Breast epithelium (tissue), 3 donors: Measurements from ENCODE around the gene SAT1.

Source experiments
- POLR2A ChIP-seq: fragments of 450-650 bp; IDR thresholded peaks from one replicate; pipeline ENCODE4 v1.6.1; 2016; ENCODE audit warnings: antibody characterized with exemption, mild to moderate bottlenecking, moderate library complexity
- TF ChIP-seq, protein P1 (sequence below), 3 donors: fragments of 450-650 bp; IDR thresholded peaks; one replicate each; pipeline ENCODE4 v1.5.1; 2016 to 2017; ENCODE audit warnings: antibody characterized with exemption in 3 of 3, mild to moderate bottlenecking in 3 of 3, moderate library complexity in 3 of 3

DNA sequence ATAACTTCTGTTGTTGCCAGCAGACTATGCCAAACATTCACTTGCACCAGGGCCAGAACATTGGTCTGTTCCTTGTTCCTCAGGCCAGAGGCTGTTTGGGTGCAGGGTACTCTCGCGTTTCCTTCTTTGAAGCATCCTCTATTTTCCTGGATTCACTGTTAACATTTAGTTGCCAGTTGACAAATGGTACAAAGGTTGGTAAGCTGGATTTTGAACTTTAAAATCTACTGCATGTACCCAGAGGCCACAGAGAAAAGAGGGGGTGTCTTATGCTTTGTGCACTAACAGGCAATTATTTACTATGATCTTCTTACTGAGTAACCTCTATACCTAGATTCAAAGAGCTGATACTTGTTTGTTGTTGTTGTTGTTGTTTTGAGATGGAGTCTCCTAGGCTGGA, 12.8 kb upstream of the SAT1 start:
- no peak for TF ChIP-seq POLR2A
- TF ChIP-seq, protein P1, sequence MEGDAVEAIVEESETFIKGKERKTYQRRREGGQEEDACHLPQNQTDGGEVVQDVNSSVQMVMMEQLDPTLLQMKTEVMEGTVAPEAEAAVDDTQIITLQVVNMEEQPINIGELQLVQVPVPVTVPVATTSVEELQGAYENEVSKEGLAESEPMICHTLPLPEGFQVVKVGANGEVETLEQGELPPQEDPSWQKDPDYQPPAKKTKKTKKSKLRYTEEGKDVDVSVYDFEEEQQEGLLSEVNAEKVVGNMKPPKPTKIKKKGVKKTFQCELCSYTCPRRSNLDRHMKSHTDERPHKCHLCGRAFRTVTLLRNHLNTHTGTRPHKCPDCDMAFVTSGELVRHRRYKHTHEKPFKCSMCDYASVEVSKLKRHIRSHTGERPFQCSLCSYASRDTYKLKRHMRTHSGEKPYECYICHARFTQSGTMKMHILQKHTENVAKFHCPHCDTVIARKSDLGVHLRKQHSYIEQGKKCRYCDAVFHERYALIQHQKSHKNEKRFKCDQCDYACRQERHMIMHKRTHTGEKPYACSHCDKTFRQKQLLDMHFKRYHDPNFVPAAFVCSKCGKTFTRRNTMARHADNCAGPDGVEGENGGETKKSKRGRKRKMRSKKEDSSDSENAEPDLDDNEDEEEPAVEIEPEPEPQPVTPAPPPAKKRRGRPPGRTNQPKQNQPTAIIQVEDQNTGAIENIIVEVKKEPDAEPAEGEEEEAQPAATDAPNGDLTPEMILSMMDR (IDR thresholded peaks at IDR 0.05): no peak
